ENCODE measurements around the gene DOCK9.

Gene DOCK9

DNA sequence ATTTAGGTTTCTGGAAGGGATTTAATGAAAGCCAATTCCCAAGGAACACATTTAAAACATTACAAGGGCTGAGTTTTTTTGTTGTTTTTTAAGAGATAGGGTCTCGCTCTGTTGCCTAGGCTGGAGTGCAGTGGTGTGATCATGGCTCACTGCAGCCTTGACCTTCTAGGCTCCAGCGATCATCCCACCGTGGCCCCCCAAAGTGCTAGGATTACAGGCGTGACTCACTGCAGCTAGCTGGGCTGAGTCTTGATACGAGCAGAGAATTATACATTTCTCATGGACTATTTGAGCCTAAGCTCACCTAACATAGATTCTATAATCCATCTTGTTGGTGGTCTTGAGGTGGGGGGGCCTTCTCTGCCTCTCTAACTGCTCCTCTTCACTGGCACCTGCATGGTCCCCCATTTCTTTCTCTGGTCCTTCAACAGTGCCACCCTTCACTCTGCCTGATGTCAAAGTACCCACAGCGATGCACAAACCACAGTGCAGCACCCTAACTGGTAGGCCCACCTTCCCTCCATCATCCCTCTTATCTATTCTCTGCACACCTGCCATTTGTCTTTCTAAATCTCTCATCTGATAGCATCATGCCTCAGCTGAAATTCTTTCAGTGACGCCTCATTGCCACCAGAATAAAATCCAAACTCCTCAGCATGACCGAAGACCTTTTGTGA, 37.4 kb downstream of the DOCK9 start:
- DNase-seq (ENCODE audit: low spot score): no peak
- TF ChIP-seq, protein P1, sequence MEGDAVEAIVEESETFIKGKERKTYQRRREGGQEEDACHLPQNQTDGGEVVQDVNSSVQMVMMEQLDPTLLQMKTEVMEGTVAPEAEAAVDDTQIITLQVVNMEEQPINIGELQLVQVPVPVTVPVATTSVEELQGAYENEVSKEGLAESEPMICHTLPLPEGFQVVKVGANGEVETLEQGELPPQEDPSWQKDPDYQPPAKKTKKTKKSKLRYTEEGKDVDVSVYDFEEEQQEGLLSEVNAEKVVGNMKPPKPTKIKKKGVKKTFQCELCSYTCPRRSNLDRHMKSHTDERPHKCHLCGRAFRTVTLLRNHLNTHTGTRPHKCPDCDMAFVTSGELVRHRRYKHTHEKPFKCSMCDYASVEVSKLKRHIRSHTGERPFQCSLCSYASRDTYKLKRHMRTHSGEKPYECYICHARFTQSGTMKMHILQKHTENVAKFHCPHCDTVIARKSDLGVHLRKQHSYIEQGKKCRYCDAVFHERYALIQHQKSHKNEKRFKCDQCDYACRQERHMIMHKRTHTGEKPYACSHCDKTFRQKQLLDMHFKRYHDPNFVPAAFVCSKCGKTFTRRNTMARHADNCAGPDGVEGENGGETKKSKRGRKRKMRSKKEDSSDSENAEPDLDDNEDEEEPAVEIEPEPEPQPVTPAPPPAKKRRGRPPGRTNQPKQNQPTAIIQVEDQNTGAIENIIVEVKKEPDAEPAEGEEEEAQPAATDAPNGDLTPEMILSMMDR (IDR thresholded peaks at IDR 0.05; ENCODE audit: extremely low read depth, missing control alignments): no peak

DNA sequence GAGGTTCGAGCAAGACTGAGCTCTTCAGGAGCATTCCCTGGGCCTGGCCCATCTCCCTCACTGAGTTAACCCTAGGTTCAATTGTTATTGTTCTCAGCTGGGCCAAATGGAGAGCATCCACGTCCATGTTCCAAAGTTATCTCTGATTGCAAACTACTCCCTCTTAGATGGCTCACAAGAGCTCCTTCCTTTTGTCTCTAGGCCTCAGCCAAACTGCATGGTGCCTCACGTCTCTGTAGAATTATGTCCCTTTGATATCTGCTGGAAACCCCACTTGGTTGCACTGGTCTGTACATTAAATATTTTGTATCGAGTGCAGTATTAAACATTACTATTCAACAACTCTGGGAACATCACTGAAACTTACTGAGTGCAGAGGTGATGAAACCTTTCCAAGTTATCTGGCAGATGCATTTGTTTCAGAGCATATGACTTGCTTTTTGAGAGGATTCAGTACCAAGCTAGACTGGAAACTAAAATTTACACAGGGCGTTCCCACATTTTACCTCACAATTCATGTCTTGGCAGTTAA, 38.1 kb downstream of the DOCK9 start:
- TF ChIP-seq, protein P1 (IDR thresholded peaks at IDR 0.05; ENCODE audit: extremely low read depth, missing control alignments): no peak
- no peak for DNase-seq (ENCODE audit: low spot score)

DNA sequence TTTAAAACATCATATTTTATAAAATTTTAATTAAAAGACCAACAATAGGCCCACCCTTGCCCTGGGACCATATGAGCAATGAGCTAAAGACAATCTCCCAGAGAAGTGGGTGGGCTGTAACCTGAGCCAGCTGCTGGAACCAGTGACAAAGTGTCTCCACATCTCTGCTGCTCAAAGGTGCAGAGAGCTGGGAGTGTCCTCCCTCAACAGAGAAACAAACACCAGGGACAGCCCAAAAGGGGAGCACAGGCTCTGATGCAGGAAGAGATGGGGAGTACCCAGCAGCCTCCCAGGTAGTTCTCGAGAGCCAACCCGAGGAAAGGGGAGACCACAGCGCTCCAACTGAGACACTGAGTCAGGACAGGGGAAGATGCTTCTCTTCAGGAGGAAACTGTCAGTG, 39.1 kb downstream of the DOCK9 start:
- DNase-seq (ENCODE audit: low spot score): no peak
- TF ChIP-seq, protein P1 (IDR thresholded peaks at IDR 0.05; ENCODE audit: extremely low read depth, missing control alignments): no peak

DNA sequence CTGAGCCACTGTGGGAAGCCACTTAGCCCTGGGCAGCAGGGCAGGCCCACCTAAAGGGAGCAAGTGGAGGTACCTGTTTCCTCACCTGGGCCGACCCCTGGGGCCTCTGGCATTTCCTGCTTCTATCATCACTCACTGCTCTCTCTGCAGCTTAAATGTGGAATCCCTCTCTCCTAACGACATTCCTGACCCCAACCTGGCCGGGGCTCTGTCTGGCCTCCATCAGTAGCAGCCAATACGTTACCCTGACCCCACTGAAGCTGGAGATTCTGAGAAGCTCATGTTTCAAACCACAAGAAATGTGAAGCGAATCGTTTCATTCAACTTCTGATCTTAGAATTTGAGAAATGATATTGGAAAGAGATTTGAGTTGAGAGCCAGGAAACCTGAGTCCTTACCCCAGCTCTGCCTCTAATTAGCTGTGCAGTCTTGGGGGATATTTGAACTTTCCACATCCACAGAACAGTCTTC, 39.9 kb downstream of the DOCK9 start:
- TF ChIP-seq, protein P1 (IDR thresholded peaks at IDR 0.05; ENCODE audit: extremely low read depth, missing control alignments): no peak
- DNase-seq (ENCODE audit: low spot score): no peak

DNA sequence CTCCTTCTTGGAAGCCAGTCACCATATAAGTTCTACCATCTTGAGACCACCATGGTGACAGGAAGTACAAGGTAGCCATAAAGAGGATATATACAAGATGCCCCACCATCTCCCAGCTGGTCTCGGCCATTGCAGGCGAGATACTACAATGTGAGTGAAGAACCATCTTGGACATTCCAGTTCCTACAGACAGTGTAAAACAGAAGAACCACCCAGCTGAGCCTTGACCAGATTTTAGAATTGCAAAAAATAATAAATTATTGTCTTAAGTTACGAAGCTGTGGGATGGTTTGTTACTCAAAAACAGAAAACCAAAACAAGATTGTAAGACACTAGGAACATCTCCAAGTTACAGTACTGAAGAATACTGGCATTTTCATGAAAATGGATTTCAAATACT, 43.6 kb downstream of the DOCK9 start:
- TF ChIP-seq, protein P1 (IDR thresholded peaks at IDR 0.05; ENCODE audit: extremely low read depth, missing control alignments): no peak
- DNase-seq (ENCODE audit: low spot score): no peak

DNA sequence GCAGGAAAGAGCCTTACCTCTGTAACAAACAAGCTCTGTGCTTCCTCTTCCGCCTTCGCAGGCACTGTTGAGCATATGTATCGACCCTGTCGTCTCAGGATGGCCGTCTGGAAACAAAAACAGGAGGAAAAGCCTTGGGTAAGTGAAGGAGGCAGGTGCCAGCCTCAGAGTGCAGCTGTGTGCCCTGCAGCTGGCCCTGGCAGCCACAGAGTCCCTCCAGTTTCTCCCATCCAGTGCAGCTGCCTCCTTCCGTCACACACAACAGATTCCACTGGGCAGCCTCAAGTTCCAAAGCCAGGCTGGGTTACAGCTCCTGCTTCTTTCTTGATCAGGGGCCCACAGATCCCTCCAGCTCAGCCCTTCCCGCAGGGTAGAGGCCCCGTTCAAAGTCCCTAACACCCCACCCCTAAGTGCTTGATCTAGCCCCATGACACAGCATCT, 47.7 kb downstream of the DOCK9 start:
- TF ChIP-seq, protein P1 (IDR thresholded peaks at IDR 0.05; ENCODE audit: extremely low read depth, missing control alignments): no peak
- no peak for DNase-seq (ENCODE audit: low spot score)
